Measurements from ENCODE around the gene TMC7. TPM values are rescaled to one million over a fixed set of nuclear protein-coding genes. Genes with fewer than 3 reads are reported as not detected.

Gene TMC7
- total and polyA plus RNA-seq, 2 of the 13 experiments (the other 11 are each of a cell fraction or from before 2014, with no cell fraction given) = 1.2 to 5.1 TPM

- TF ChIP-seq HNF1B (CRISPR knock-in tag; IDR thresholded peaks at IDR 0.05) (peak; percentile 91), NFYC (CRISPR knock-in tag; IDR thresholded peaks at IDR 0.05) (peak; percentile 52; the same call in 1 of the 2 replicates), TGIF2 (CRISPR knock-in tag; IDR thresholded peaks at IDR 0.05) (0 out of 2 replicates have a peak, but pooled peaks have one; percentile 70), PRDM10 (CRISPR knock-in tag; IDR thresholded peaks at IDR 0.05; ENCODE audit: low read depth) (peak; percentile 83), ZNF780A (CRISPR knock-in tag; IDR thresholded peaks at IDR 0.05) (no peak), ZNF839 (CRISPR knock-in tag; IDR thresholded peaks at IDR 0.05; ENCODE audit: borderline replicate concordance) (no peak), ZFP91 (CRISPR knock-in tag; IDR thresholded peaks at IDR 0.05; ENCODE audit: borderline replicate concordance) (peak; percentile 94; the same call in 1 of the 2 replicates), ZNF432 (CRISPR knock-in tag; IDR thresholded peaks at IDR 0.05; ENCODE audit: borderline replicate concordance) (no peak; the same call in 1 of the 2 replicates), RFX1 (IDR thresholded peaks at IDR 0.05) (no peak), SRSF9 (IDR thresholded peaks at IDR 0.05; ENCODE audit: borderline replicate concordance, insufficient read depth, low read depth, low read length, poor library complexity, severe bottlenecking) (no peak), KDM4B (CRISPR knock-in tag; IDR thresholded peaks at IDR 0.05) (0 out of 2 replicates have a peak, but pooled peaks have one; percentile 70), REL (CRISPR knock-in tag; conservative IDR thresholded peaks at IDR 0.05) (no peak), ZNF460 (CRISPR knock-in tag; IDR thresholded peaks at IDR 0.05; ENCODE audit: borderline replicate concordance) (no peak; the same call in 1 of the 2 replicates)
- TF ChIP-seq, protein P1, sequence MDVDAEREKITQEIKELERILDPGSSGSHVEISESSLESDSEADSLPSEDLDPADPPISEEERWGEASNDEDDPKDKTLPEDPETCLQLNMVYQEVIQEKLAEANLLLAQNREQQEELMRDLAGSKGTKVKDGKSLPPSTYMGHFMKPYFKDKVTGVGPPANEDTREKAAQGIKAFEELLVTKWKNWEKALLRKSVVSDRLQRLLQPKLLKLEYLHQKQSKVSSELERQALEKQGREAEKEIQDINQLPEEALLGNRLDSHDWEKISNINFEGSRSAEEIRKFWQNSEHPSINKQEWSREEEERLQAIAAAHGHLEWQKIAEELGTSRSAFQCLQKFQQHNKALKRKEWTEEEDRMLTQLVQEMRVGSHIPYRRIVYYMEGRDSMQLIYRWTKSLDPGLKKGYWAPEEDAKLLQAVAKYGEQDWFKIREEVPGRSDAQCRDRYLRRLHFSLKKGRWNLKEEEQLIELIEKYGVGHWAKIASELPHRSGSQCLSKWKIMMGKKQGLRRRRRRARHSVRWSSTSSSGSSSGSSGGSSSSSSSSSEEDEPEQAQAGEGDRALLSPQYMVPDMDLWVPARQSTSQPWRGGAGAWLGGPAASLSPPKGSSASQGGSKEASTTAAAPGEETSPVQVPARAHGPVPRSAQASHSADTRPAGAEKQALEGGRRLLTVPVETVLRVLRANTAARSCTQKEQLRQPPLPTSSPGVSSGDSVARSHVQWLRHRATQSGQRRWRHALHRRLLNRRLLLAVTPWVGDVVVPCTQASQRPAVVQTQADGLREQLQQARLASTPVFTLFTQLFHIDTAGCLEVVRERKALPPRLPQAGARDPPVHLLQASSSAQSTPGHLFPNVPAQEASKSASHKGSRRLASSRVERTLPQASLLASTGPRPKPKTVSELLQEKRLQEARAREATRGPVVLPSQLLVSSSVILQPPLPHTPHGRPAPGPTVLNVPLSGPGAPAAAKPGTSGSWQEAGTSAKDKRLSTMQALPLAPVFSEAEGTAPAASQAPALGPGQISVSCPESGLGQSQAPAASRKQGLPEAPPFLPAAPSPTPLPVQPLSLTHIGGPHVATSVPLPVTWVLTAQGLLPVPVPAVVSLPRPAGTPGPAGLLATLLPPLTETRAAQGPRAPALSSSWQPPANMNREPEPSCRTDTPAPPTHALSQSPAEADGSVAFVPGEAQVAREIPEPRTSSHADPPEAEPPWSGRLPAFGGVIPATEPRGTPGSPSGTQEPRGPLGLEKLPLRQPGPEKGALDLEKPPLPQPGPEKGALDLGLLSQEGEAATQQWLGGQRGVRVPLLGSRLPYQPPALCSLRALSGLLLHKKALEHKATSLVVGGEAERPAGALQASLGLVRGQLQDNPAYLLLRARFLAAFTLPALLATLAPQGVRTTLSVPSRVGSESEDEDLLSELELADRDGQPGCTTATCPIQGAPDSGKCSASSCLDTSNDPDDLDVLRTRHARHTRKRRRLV (CRISPR knock-in tag; IDR thresholded peaks at IDR 0.05) = no peak
Observed at GRCh38 chr16:19086322-19087199, 102.8 kb downstream of the TMC7 start (continued).
